Endothelial cell of umbilical vein (primary cell): ENCODE results near the gene SAMD4A.

Experiments used
- EZH2 ChIP-seq: IDR thresholded peaks from 2 replicates; pipeline ENCODE4 v1.6.1; 2012; ENCODE audit warnings: borderline replicate concordance, low read depth, mild to moderate bottlenecking, moderate library complexity, low read length, inconsistent platforms; ENCODE audit not compliant: severe bottlenecking
- JUN ChIP-seq: IDR thresholded peaks from 2 replicates; pipeline ENCODE4 v1.6.1; 2011; ENCODE audit warnings: borderline replicate concordance, low read depth; ENCODE audit not compliant: insufficient read length, insufficient read depth
- POLR2A ChIP-seq: IDR thresholded peaks from 2 replicates; pipeline ENCODE4 v1.6.1; 2012; ENCODE audit warnings: low read depth, mild to moderate bottlenecking, control low read depth, low read length
- POLR2AphosphoS5 ChIP-seq: IDR thresholded peaks from 2 replicates; pipeline ENCODE4 v1.6.1; 2012; ENCODE audit warnings: low read depth, mild to moderate bottlenecking, control low read depth, low read length, moderate library complexity; ENCODE audit not compliant: insufficient read depth
- TF ChIP-seq, protein P1 (sequence below), 2 donors: IDR thresholded peaks; 1 replicate in 1 of 2; 2 replicates in 1 of 2; pipeline ENCODE4 v1.5.1; 2011; ENCODE audit warnings: low read length in 2 of 2, mild to moderate bottlenecking in 2 of 2, moderate library complexity in 2 of 2, control low read depth in 1 of 2, inconsistent platforms in 1 of 2, low read depth in 1 of 2; ENCODE audit not compliant: insufficient read depth in 1 of 2; ENCODE audit errors: extremely low read depth in 1 of 2

- TF ChIP-seq, protein P1, sequence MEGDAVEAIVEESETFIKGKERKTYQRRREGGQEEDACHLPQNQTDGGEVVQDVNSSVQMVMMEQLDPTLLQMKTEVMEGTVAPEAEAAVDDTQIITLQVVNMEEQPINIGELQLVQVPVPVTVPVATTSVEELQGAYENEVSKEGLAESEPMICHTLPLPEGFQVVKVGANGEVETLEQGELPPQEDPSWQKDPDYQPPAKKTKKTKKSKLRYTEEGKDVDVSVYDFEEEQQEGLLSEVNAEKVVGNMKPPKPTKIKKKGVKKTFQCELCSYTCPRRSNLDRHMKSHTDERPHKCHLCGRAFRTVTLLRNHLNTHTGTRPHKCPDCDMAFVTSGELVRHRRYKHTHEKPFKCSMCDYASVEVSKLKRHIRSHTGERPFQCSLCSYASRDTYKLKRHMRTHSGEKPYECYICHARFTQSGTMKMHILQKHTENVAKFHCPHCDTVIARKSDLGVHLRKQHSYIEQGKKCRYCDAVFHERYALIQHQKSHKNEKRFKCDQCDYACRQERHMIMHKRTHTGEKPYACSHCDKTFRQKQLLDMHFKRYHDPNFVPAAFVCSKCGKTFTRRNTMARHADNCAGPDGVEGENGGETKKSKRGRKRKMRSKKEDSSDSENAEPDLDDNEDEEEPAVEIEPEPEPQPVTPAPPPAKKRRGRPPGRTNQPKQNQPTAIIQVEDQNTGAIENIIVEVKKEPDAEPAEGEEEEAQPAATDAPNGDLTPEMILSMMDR (IDR thresholded peaks at IDR 0.05; ENCODE audit: extremely low read depth in 1 of 2, insufficient read depth in 1 of 2, low read depth in 1 of 2, low read length in 2 of 2) = no peak
- TF ChIP-seq POLR2A (no peak), EZH2 (no peak), JUN (no peak), POLR2AphosphoS5 (no peak)
Observed at GRCh38 chr14:54591866-54592265, 24.9 kb downstream of the SAMD4A start.
